GM19468 (cell line): ENCODE measurements around the gene PPP1R8.
"Not testable (repeated sequence)": the region's sequence is repeated elsewhere in the genome, so short reads cannot be mapped to it uniquely, and the experiment has no call there.

Experiments
- ATAC-seq: cut with Tn5 transposase; IDR thresholded peaks from one replicate; pipeline ENCODE4 v1.9.1; 2021; ENCODE audit warnings: mild to moderate bottlenecking, moderate library complexity, moderate number of reproducible peaks; ENCODE audit not compliant: unreplicated experiment; ENCODE audit errors: extremely low read depth

Gene PPP1R8

GRCh38 chr1:27868932-27869718 is 38.5 kb downstream of the PPP1R8 start:
- ATAC-seq, result no peak

DNA sequence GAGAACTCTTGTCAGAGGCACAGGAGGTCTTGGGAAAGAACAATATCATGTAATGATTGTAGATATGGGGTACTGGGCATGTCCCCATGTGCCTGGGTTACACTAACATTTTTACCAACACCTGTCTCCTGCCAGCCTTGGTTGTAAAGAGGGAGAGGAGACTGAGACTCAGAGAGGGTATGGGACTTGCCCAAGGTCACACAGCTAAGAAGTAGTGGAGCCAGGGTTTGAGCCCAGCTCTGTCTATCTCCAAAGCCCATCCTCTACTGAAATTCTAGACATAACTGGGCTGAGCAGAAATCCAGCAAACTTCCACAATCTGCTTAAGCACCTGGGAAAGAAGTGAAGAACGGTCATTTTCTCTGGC is 39.1 kb downstream of the PPP1R8 start:
- no peak for ATAC-seq

GRCh38 chr1:27871076-27871475 is 40.5 kb downstream of the PPP1R8 start:
- not testable (repeated sequence) for ATAC-seq

DNA sequence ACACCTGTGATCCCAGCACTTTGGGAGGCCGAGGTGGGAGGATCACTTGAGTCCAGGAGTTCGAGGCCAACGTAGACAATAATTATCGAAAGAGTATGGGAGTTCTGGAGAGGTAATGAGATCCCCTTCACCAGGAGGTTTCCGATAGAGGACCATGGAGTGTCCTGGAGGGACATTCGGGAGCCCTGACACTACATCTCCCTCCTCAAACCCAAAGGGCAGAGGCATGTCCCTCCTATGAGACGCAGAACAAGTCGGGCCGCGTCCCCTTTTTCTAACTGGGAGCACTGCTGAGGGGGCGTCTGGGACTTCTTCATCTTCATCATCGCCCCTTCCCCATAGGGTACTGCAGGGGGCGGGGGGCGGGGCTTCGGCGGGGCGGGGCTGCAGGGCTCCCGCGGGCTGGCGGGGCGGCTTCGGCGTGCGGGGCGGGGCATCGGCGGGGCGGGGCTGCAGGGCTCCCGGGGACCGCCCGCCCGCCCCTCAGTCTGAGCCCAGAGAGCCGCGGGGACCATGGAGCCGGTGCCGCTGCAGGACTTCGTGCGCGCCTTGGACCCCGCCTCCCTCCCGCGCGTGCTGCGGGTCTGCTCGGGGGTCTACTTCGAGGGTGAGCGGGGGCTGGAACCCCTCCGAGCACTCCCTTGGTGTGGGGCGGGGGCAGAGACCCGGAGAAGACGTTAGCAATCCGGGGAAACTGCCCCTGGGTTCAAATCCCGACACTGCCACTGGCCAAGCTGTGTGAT is 41.6 kb downstream of the PPP1R8 start, which contains the start of gene THEMIS2:
Gene THEMIS2 (plus strand): TSS at position 486 of the 743 bp plus-strand sequence. CDS start 28 bp downstream, at position 514.
- no peak for ATAC-seq

- ATAC-seq, result no peak
These were observed 42.4 kb downstream of the PPP1R8 start for GRCh38 chr1:27872802-27873551.

GRCh38 chr1:27873671-27874384 is 43.2 kb downstream of the PPP1R8 start:
- no peak for ATAC-seq

GRCh38 chr1:27876341-27877114 is 45.9 kb downstream of the PPP1R8 start:
- ATAC-seq, result no peak

DNA sequence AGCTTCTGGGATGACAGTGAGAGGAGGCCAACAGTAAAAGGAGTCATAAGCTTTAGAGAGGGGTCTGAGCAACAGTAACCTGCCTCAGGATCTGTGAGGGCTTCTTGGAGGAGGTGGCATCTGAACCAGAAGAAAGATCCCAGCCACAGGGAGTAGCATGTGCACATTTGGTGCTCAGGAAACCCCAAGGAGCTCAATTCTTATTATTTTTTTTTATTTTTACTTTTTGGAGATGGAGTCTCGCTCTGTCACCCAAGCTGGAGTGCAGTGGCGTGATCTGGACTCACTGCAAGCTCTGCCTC is 46.5 kb downstream of the PPP1R8 start:
- no peak for ATAC-seq

DNA sequence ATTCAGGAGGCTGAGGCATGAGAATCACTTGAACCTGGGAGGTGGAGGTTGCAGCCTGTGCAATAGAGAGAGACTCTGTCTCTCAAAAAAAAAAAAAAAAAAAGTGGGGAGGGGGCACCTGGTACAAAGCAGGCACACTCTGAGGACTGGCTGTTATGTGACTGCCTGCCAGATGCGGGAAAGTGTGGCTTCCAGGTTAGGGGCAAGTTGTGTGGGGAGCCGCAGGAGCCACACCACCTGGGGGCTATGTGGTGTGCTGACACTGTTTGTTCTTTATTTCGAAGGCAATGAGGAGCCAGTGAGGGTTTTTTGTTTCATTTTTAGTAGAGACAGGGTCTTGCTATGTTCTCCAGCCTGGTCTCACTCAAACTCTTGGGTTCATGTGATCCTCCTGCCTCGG is 47.5 kb downstream of the PPP1R8 start:
- ATAC-seq, result no peak

GRCh38 chr1:27878787-27879335 is 48.3 kb downstream of the PPP1R8 start:
- ATAC-seq, result no peak

GRCh38 chr1:27879374-27880082 is 48.9 kb downstream of the PPP1R8 start:
- ATAC-seq, result no peak

GRCh38 chr1:27882543-27882903 is 51.9 kb downstream of the PPP1R8 start:
- no peak for ATAC-seq

DNA sequence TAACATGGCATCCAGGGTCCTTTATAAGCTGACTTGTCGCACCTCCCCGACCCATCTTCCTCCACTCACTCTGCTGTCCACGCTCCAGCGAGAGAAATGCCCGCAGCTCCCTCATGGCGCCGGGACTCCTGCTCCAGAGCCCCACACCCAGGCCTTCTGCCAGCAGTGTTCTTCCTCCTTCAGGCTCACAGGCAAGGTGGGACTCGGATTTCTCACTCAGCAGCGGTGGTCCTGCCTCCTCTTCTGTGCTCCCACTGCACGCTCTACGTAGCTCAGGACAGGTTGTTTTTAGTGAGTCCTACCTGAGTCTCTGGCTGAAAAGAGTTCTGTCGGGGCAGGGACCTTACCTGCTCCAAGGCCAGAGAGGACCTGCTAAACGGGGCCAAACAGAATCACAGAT is 53.0 kb downstream of the PPP1R8 start:
- no peak for ATAC-seq

DNA sequence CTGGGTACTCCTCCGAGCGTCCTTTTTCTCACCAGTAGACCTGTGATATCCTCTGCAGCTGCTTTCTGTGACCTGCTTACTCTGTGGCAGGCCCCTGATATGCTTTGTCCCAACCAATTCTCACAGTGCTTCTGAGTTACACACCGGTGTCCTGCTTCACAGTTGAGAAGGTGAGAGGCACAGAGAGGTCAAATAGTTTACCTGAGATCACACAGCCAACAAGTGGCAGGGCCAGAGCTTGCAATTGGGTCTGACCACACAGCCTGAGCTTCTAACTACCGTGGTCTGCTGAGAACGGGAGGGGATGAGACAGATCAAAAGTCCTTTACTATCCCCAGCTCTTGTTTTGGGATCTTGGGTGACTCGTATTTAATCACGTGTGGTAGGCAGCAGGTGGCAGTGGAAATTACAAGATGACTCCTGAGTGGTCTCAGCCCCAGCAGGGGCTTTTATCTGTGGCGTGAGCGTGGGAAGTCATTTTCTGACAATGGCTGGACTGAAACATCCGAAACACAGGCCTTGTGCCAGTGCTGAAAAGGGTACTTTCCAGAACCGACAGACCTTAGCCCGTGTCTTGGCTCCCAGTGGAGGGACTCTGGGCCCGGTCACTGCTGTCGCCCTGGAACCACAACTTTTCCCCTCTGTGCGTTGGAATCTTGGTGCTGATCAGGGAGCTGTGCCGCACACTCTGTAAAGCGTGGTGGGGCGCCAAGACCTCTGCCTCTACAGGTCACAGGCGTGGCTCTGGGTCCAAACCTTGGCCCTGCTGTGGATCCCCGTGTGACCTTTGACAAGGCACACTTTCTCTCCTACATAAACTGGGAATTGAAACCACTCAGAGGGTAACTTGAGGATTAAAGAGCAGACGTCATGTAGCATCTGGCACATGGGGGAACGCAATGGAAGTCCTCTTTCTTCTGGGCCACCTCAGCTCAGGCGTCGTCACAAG is 53.7 kb downstream of the PPP1R8 start:
- ATAC-seq, result no peak

GRCh38 chr1:27885114-27885528 is 54.5 kb downstream of the PPP1R8 start:
- no peak for ATAC-seq

- ATAC-seq, result no peak
These were observed 55.2 kb downstream of the PPP1R8 start for GRCh38 chr1:27885621-27886352.

DNA sequence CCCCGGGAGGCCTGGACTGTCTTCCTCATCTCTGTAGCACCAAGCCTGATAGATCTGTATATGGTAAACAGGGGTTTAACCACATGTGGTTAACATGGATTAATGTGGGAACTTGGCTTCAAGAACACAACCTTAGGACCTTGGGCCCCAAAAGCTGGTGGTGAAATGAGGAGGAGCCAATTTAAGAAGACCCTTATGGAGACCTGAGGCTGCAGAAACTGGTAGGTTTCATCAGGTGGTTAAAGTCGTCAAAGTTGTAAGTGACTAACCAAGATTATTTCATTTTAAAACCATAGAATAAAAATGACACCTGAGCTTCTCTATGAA is 55.7 kb downstream of the PPP1R8 start:
- ATAC-seq, result no peak
